Sigmoid colon (tissue), 3 donors: ENCODE data around the gene ZNF692.

ENCODE experiments used
- CTCF ChIP-seq, 4 experiments: fragments of 450-650 bp in 3 of 4; fragments of 200-600 bp in 1 of 4; IDR thresholded peaks; one replicate each; pipeline ENCODE4 v1.5.1; 2016 to 2019; ENCODE audit warnings: antibody characterized with exemption in 4 of 4, mild to moderate bottlenecking in 3 of 4, moderate library complexity in 2 of 4
- POLR2A ChIP-seq, 2 donors: fragments of 450-650 bp; IDR thresholded peaks; one replicate each; pipeline ENCODE4 v1.6.1; 2016; ENCODE audit warnings: antibody characterized with exemption in 2 of 2, mild to moderate bottlenecking in 2 of 2, moderate library complexity in 2 of 2

- TF ChIP-seq CTCF (IDR thresholded peaks at IDR 0.05) (no peak), POLR2A (IDR thresholded peaks at IDR 0.05) (no peak)
Measured at GRCh38 chr1:248900637-248901036, 41.8 kb upstream of the ZNF692 start.
